BJ (cell line): Measurements from ENCODE around the gene DCAF6. TPM values are rescaled to one million over a fixed set of nuclear protein-coding genes. Genes with fewer than 3 reads are reported as not detected.

Source experiments
- CTCF ChIA-PET: fragments of 350-600 bp; formaldehyde crosslinking; extraction: SDS; loops from one replicate; lab custom pipeline; 2021; ENCODE audit warnings: antibody characterized with exemption, inconsistent platforms; lab: Yijun Ruan, JAX
- POLR2A ChIA-PET: fragments of 300-600 bp; sonication (Branson Sonifier 250); formaldehyde crosslinking; extraction: SDS; loops from one replicate; lab custom pipeline; 2021; ENCODE audit warnings: antibody characterized with exemption; lab: Charles Lee
- DNase-seq: peaks from one replicate; pipeline ENCODE4 v3.0.0-alpha.2; 2011; ENCODE audit warnings: low read depth
- H3K27me3 ChIP-seq: 2 replicates; pipeline ENCODE4 v1.6.0; 2011; ENCODE audit warnings: low read length; ENCODE audit not compliant: control insufficient read depth, insufficient read depth
- H3K36me3 ChIP-seq: 2 replicates; pipeline ENCODE4 v1.5.1; 2011; ENCODE audit warnings: low read length; ENCODE audit not compliant: control insufficient read depth, insufficient read depth
- H3K4me3 ChIP-seq: 2 replicates; pipeline ENCODE4 v1.5.1; 2011; ENCODE audit warnings: low read depth, mild to moderate bottlenecking, control low read depth, low read length
- CTCF ChIP-seq: IDR thresholded peaks from 2 replicates; pipeline ENCODE4 v1.5.1; 2011; ENCODE audit warnings: low read depth, mild to moderate bottlenecking, control low read depth, inconsistent platforms, low read length, moderate library complexity; ENCODE audit not compliant: insufficient read depth
- polyA plus RNA-seq: library from polyadenylated mRNA; depleted of rRNA; stranded (reverse); fragments of >200 nt; gene quantifications from 2 replicates; pipeline ENCODE4 v1.2.3, GENCODE V29; 2011

DCAF6 gene
- polyA plus RNA-seq, 1 experiment: 50.8 TPM

DNA sequence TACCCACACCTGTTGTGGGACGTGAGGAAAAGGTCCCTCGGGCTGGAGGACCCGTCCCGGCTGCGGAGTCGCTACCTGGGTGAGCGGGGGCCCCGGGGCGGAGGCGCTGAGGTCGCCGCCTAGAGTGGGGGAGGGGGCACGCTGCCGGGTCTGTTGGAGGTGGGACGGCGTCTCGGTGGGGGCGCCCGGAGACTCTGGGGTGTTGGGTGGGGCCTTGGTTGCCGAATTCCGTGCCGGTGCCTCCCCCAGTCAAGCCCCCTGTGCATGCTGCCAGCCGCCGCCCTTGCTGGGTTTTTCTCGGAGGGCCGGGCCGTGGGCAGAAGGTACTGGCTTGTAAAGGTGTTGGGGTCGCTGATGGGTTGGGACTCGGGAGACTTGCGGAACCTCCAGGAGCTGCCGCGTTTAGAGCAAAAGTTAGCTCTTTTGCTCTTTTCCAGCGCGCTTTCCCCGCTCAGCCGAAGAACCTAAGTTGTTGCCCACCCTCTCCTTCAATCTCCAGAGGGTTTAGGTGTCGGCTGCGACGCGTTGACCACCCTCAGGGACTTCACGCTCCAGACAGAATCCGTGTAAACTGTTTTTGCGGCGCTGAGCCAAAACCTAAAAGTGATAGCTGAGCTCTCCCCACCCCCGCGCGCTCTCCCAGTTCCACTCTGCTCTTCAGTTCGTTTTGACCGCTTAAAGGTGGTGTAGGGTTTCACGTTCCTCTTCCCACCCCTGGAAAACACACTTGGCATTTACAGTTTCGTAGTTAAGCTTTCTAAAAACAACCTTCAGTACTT lies 636 bp downstream of the DCAF6 start, which contains the start of gene MPC2:
Gene MPC2 (minus strand): TSS at position 143 of the 779 bp plus-strand sequence. CDS start 1,231 bp downstream, outside the sequence.
- Histone ChIP-seq H3K4me3 (peak within 1 kb of the TSS; percentile 99), H3K27me3 (no peaks in the 10 kb centered on the region), H3K36me3 (no peaks in the 10 kb centered on the region)
- no peak for TF ChIP-seq CTCF
- POLR2A ChIA-PET: interaction anchor here (0.7 kb wide), 2 partner anchors 134 to 146 kb away, joined by 3 to 5 read pairs; no protein-coding TSS in a partner anchor
- CTCF ChIA-PET: interaction anchor here (0.6 to 1.3 kb wide), 3 partner anchors 32 to 145 kb away, joined by 3 to 4 read pairs (median 3); no protein-coding TSS in a partner anchor
- peak; percentile 37 for DNase-seq

- Histone ChIP-seq H3K36me3 (no peaks in the 10 kb centered on the region), H3K27me3 (no peaks in the 10 kb centered on the region), H3K4me3 (peak overlapping the region; percentile 99)
- POLR2A ChIA-PET: interaction anchor here (0.7 kb wide), 1 partner anchor 146 kb away, joined by 3 read pairs; no protein-coding TSS in a partner anchor
- no peak for DNase-seq
- CTCF ChIA-PET: interaction anchor here (0.6 to 1.3 kb wide), 2 partner anchors 110 to 144 kb away, joined by 3 to 4 read pairs; no protein-coding TSS in a partner anchor
- TF ChIP-seq CTCF: no peak
These were observed 1.2 kb downstream of the DCAF6 start for GRCh38 chr1:167937709-167938010.

DNA sequence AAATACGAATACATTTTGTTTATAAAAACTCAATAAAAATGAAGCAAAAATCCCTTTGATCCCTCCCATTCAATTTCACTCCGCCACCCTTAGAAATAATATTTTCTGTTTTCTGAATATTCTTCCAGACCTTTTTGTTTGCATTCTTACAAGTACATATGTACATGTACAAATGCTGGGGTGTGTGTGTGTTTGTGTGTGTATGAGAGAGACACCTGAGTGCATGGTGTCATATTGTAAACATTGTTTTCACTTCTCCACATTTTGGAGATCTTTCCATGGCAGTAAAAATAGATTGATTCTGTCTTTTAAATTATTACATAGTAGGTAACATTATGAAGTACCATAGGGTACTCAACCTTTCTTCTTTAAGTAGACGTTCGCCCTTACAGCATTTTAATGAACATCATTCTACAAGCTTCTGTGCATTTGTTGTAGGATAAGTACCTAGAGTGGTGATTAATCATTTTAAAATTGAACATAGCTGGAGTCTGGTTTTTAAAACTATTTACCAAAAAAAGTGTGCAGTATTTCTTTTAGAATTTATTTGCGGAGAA lies 1.7 kb downstream of the DCAF6 start:
- DNase-seq: no peak
- Histone ChIP-seq H3K4me3 (peak overlapping the region; percentile 99), H3K27me3 (no peaks in the 10 kb centered on the region), H3K36me3 (no peaks in the 10 kb centered on the region)
- TF ChIP-seq CTCF: no peak
- ChIA-PET CTCF (no interaction called here), POLR2A (no interaction called here)

GRCh38 chr1:167940264-167940663 lies 3.8 kb downstream of the DCAF6 start:
- Histone ChIP-seq H3K36me3 (no peaks in the 10 kb centered on the region), H3K4me3 (no peak overlapping the region), H3K27me3 (no peaks in the 10 kb centered on the region)
- POLR2A ChIA-PET: no interaction called here
- TF ChIP-seq CTCF: no peak
- DNase-seq: no peak
- CTCF ChIA-PET: interaction anchor here (0.7 kb wide), 1 partner anchor 32 kb away, joined by 3 read pairs; no protein-coding TSS in a partner anchor

GRCh38 chr1:167943541-167943940 lies 7.1 kb downstream of the DCAF6 start:
- no peaks in the 10 kb centered on the region for H3K27me3 ChIP-seq
- ChIA-PET POLR2A (no interaction called here), CTCF (no interaction called here)
- TF ChIP-seq CTCF: no peak
- no peaks in the 10 kb centered on the region for H3K36me3 ChIP-seq
- H3K4me3 ChIP-seq: no peak overlapping the region
- DNase-seq: no peak
